Muscle of leg (tissue), 11 donors: ENCODE data around the gene STK24. TPM values are rescaled to one million over a fixed set of nuclear protein-coding genes. Genes with fewer than 3 reads are reported as not detected.

Source experiments
- DNase-seq: peaks from one replicate; pipeline ENCODE4 v3.0.0; 2013
- H3K27ac ChIP-seq: one replicate; pipeline ENCODE4 v1.5.1; 2013; ENCODE audit warnings: mild to moderate bottlenecking, low read length, control low read depth
- H3K27me3 ChIP-seq: one replicate; pipeline ENCODE4 v1.6.1; 2013; ENCODE audit warnings: low read length; ENCODE audit not compliant: control insufficient read depth, insufficient read depth
- H3K36me3 ChIP-seq: one replicate; pipeline ENCODE4 v1.6.1; 2013; ENCODE audit warnings: low read length; ENCODE audit not compliant: control insufficient read depth, insufficient read depth
- H3K4me1 ChIP-seq: one replicate; pipeline ENCODE4 v1.6.1; 2013; ENCODE audit warnings: low read length; ENCODE audit not compliant: control insufficient read depth, insufficient read depth
- H3K4me3 ChIP-seq: one replicate; pipeline ENCODE4 v1.5.1; 2013; ENCODE audit warnings: low read length, control low read depth
- H3K9me3 ChIP-seq: replicated peaks from 2 replicates; pipeline ENCODE4 v1.6.1; 2013; ENCODE audit warnings: low read depth, low read length; ENCODE audit not compliant: control insufficient read depth
- WGBS: methylation state at CpG from one replicate; pipeline ENCODE4 v1.1.5; 2013; ENCODE audit warnings: missing lambda C conversion rate; ENCODE audit not compliant: insufficient coverage; 5-methylcytosine and 5-hydroxymethylcytosine counted together
- polyA plus RNA-seq, 8 donors: library from polyadenylated mRNA; unstranded; fragments of 120-200 nt; gene quantifications; one replicate each; pipeline versions ENCODE4 v1.2.1 to v1.2.3, GENCODE V29; 2013; ENCODE audit warnings: inconsistent platforms in 1 of 8, low replicate concordance in 1 of 8; ENCODE audit not compliant: insufficient read length in 8 of 8, insufficient read depth in 1 of 8
- total RNA-seq: library from RNA; stranded (reverse); fragments of 120-200 nt; gene quantifications from one replicate; pipeline ENCODE4 v1.2.4, GENCODE V29; 2013

Gene STK24
- total and polyA plus RNA-seq, 9 donors: 36.2 to 61.8 (median 44.1) TPM

- H3K27me3 ChIP-seq: no peaks in the 10 kb centered on the region
- DNase-seq: no peak
- H3K9me3 ChIP-seq: no peaks in the 10 kb centered on the region
- H3K36me3 ChIP-seq: no peaks in the 10 kb centered on the region
- 32% methylated on average over 10 of the region's 11 CpGs for WGBS
- H3K4me1 ChIP-seq: peaks cover 60% of the 10 kb centered on the region
- H3K27ac ChIP-seq: peak overlapping the region; percentile 15
- H3K4me3 ChIP-seq: no peak overlapping the region
These were observed 52.1 kb downstream of the STK24 start for GRCh38 chr13:98524793-98525192.

- peak overlapping the region; percentile 15 for H3K27ac ChIP-seq
- H3K36me3 ChIP-seq: no peaks in the 10 kb centered on the region
- WGBS: 41% methylated on average over 3 of the region's 11 CpGs
These were observed 52.5 kb downstream of the STK24 start for GRCh38 chr13:98524391-98524790.

DNA sequence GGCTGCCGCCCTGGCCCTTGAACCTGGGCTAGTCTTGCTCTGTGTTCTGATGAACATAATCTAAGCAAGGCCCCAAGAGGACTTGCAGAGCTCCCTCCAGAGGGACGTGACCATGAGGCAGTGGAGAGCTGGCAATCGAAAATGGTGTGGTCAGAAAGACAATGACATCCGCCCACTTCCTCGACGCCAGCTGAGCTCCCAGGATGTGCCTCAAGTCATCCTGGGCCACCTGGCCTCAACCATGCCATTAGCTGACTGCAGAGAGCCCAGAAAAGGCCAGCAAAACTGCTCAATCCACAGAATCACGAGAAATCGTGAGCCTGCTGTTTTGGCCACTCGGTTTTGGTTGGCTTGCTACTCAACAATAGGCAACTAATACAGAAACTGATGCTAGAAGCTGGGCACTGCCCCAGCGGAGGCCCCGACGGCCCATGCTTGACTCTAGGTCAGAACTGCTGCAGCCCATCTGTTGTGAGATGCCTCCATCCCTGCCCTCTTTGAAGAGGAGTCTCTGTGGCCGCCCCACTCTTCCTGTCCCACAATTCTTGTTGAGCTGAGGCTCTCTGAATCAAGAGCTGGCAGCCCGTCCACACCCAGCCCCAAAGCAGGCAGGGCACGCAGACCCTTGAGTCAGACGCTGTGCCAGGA is 53.3 kb downstream of the STK24 start:
- no peaks in the 10 kb centered on the region for H3K9me3 ChIP-seq
- WGBS: 91% methylated on average over 14 of the region's 16 CpGs
- no peaks in the 10 kb centered on the region for H3K36me3 ChIP-seq
- H3K4me3 ChIP-seq: no peak overlapping the region
- DNase-seq: no peak
- H3K27ac ChIP-seq: no peak overlapping the region
- peaks cover 56% of the 10 kb centered on the region for H3K4me1 ChIP-seq
- H3K27me3 ChIP-seq: no peaks in the 10 kb centered on the region

More at GRCh38 chr13:98524391-98524790, 52.5 kb downstream of the STK24 start:
- DNase-seq: peak; percentile 67
- H3K4me1 ChIP-seq: peaks cover 58% of the 10 kb centered on the region
- no peaks in the 10 kb centered on the region for H3K27me3 ChIP-seq
- H3K9me3 ChIP-seq: no peaks in the 10 kb centered on the region
- H3K4me3 ChIP-seq: no peak overlapping the region

- no peak overlapping the region for H3K27ac ChIP-seq
- H3K4me3 ChIP-seq: no peak overlapping the region
- WGBS: 50% methylated on average over 2 of the region's 5 CpGs
- no peaks in the 10 kb centered on the region for H3K36me3 ChIP-seq
- DNase-seq: no peak
- peaks cover 53% of the 10 kb centered on the region for H3K4me1 ChIP-seq
- no peaks in the 10 kb centered on the region for H3K9me3 ChIP-seq
- H3K27me3 ChIP-seq: no peaks in the 10 kb centered on the region
These were observed 54.5 kb downstream of the STK24 start for GRCh38 chr13:98522371-98522770.

DNA sequence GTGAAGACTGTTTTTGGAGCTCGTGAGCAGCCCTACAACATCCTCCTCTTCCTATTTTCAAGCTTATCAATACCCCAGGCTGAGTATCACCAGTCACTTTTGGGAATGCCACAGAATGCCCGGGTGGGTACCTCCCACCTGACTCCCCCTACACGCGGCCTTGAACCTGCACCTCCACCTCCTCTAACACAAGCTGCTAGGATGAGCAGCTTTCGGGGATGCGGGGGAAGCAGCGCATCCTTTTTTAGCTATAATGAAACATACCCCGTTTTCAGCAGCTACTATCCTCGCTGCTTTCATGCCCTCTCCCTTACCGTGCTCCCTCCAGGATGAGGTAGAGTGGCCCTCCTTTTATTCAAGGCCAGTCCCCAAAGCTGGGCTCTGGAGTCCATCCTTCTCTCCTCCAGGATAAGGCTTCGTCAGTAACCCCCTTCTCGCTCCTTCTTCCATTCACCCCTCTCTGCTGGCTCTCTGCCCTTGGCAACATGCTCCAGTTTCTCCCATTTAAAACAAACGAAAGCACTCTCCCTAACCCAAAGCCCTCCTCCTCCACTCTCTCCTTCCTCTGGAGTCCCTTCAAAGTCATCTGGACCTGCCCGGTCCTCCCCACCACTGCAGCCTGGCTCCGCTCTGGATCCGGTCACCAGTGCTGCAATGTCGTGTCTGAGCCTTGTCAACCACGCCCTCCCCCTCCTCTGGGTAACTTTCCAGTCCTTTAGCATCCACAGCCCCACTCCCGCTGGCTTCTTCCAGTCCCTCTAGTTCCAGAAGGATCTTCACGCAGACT is 55.3 kb downstream of the STK24 start:
- WGBS: 47% methylated on average over 16 of the region's 20 CpGs
- Histone ChIP-seq H3K4me3 (no peak overlapping the region), H3K9me3 (no peaks in the 10 kb centered on the region), H3K27ac (no peak overlapping the region), H3K27me3 (no peaks in the 10 kb centered on the region), H3K36me3 (peaks cover 2% of the 10 kb centered on the region), H3K4me1 (peaks cover 53% of the 10 kb centered on the region)
- peak; percentile 48 for DNase-seq

DNA sequence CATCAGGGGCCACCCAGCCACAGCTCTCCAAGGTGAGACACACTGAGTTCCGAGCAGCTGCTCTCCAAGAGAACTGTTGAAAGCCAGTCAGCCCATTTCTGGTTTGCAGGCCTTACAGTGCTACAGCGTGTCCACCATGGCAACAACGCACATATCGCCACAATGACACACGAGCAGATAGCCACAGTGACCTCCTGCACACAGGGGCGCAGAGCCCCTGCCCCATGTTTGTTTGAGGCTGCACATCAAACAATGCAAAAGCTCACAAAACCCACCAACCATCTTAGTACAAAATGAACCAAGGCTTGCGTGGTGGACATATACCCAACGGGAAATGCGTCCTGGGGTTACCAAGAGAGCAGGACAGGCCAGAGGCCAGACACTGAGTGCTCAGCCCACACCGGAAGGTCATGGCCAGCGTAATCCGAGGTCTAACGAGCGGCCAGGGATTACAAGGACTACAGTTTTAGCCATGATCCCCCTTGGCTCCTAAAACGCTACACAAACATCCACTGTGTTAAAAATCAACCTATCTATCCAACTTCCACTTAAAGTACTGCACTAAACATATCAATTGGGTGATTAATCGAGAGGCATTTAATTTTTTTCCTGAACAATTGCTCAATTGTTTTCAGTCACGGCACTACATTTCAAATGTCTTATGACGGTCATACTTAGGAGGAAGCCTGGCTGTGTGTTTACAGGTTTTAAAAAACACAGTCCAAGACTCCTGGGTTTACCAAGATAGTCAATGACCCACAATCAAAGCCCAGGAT is 56.0 kb downstream of the STK24 start:
- Histone ChIP-seq H3K9me3 (no peaks in the 10 kb centered on the region), H3K27ac (no peak overlapping the region), H3K27me3 (no peaks in the 10 kb centered on the region), H3K4me1 (peaks cover 53% of the 10 kb centered on the region), H3K4me3 (no peak overlapping the region), H3K36me3 (peaks cover 6% of the 10 kb centered on the region)
- no peak for DNase-seq
- WGBS: 91% methylated on average over 15 of the region's 18 CpGs

DNA sequence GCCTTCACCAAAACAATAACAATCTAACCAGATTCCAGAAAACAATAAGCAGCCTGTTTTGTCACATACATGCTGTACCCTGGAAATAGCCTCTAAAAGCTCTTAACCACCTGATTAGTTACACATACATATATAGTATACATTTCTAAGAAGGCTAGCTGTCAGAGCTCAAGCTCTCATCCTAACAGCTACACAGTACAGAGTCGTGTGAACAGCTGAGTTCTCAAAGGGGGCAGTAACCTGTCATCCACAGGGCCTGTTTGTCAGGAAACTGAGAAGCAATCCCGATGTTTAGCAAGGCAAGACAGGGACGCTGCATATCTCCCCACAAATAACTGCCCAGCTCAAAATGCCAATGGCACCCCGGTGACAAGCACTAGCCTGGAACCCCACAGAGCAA is 56.9 kb downstream of the STK24 start:
- Histone ChIP-seq H3K9me3 (no peaks in the 10 kb centered on the region), H3K36me3 (peaks cover 6% of the 10 kb centered on the region), H3K4me3 (no peak overlapping the region), H3K27ac (no peak overlapping the region), H3K27me3 (no peaks in the 10 kb centered on the region), H3K4me1 (peaks cover 44% of the 10 kb centered on the region)
- WGBS: 73% methylated on average over 4 of the region's 4 CpGs
- no peak for DNase-seq

DNA sequence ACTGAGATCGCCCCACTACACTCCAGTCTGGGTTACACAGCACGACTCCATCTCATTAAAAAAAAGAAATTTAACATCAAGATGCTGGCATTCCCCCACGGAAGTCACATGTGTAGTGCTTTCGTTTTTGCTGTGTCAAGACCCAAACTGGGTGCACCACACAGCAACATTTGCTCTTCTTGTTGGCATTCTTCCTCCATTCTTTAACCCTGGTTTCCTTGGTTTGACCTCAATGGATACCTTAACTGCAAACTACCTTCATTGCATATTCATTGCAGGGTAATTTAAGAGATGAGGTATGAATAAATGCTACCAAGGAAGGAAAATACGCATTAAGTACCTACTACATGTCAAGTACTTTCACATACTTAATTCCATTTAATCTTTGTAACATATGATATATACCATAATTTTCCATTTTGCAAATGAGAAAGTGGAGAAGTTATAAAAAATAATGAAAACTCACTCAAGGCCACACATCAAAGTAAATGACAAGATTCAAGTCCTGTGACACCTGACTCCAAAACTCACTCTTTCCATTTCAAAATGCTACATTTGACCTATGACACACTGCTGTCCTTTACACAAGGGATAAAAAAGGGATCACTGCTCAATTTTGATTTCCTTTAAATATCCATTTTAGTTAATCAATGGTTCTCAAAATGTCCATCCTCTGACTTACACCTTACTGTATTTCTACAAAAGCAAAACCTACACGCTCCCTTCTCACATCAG is 59.2 kb downstream of the STK24 start:
- no peaks in the 10 kb centered on the region for H3K27me3 ChIP-seq
- no peak overlapping the region for H3K4me3 ChIP-seq
- DNase-seq: no peak
- peaks cover 24% of the 10 kb centered on the region for H3K4me1 ChIP-seq
- H3K27ac ChIP-seq: no peak overlapping the region
- H3K36me3 ChIP-seq: peaks cover 9% of the 10 kb centered on the region
- WGBS: 87% methylated on average over 4 of the region's 6 CpGs
- no peaks in the 10 kb centered on the region for H3K9me3 ChIP-seq

GRCh38 chr13:98515818-98516465 is 61.0 kb downstream of the STK24 start:
- Histone ChIP-seq H3K27ac (no peak overlapping the region), H3K4me3 (no peak overlapping the region), H3K36me3 (peaks cover 9% of the 10 kb centered on the region), H3K27me3 (no peaks in the 10 kb centered on the region), H3K4me1 (peaks cover 12% of the 10 kb centered on the region), H3K9me3 (no peaks in the 10 kb centered on the region)
- DNase-seq: no peak
- WGBS: 76% methylated on average over 3 of the region's 4 CpGs
